GM12873 (cell line): Measurements from ENCODE around the gene FUOM.
A peak's percentile ranks its signal among the peaks of the same experiment; 100 is the strongest.

Experiments used
- TF ChIP-seq, protein P1 (sequence below): IDR thresholded peaks from 2 replicates; pipeline ENCODE4 v1.5.1; 2012; ENCODE audit warnings: low read depth, mild to moderate bottlenecking, moderate library complexity, low read length, control low read depth; ENCODE audit not compliant: insufficient read depth; ENCODE audit errors: missing control alignments

FUOM gene

GRCh38 chr10:133393401-133394063 lies 35.7 kb upstream of the FUOM start:
- TF ChIP-seq, protein P1, sequence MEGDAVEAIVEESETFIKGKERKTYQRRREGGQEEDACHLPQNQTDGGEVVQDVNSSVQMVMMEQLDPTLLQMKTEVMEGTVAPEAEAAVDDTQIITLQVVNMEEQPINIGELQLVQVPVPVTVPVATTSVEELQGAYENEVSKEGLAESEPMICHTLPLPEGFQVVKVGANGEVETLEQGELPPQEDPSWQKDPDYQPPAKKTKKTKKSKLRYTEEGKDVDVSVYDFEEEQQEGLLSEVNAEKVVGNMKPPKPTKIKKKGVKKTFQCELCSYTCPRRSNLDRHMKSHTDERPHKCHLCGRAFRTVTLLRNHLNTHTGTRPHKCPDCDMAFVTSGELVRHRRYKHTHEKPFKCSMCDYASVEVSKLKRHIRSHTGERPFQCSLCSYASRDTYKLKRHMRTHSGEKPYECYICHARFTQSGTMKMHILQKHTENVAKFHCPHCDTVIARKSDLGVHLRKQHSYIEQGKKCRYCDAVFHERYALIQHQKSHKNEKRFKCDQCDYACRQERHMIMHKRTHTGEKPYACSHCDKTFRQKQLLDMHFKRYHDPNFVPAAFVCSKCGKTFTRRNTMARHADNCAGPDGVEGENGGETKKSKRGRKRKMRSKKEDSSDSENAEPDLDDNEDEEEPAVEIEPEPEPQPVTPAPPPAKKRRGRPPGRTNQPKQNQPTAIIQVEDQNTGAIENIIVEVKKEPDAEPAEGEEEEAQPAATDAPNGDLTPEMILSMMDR: no peak

- TF ChIP-seq, protein P1: no peak
Measured at GRCh38 chr10:133391761-133392518, 34.1 kb upstream of the FUOM start.

- TF ChIP-seq, protein P1: no peak
Measured at GRCh38 chr10:133391249-133391635, 33.4 kb upstream of the FUOM start.

GRCh38 chr10:133390597-133391248 lies 32.9 kb upstream of the FUOM start:
- TF ChIP-seq, protein P1: no peak

- TF ChIP-seq, protein P1: peak; percentile 2
Measured at GRCh38 chr10:133388973-133389818, 31.4 kb upstream of the FUOM start.

GRCh38 chr10:133388236-133388972 lies 30.6 kb upstream of the FUOM start:
- TF ChIP-seq, protein P1: no peak
